Prostate gland (tissue), 2 donors: ENCODE measurements around the gene RTN4RL1. TPM values are rescaled to one million over a fixed set of nuclear protein-coding genes. Genes with fewer than 3 reads are reported as not detected.
A peak's percentile ranks its signal among the peaks of the same experiment; 100 is the strongest.

ENCODE experiments used
- DNase-seq: peaks from one replicate; pipeline ENCODE4 v3.0.0-alpha.2; 2019; ENCODE audit warnings: low spot score
- H3K27ac ChIP-seq, 2 donors: fragments of 200-600 bp; sonication (generic); 2 replicates each; pipeline ENCODE4 v1.5.1; 2017 to 2019
- H3K27me3 ChIP-seq: fragments of 200-600 bp; sonication (generic); replicated peaks from 2 replicates; pipeline ENCODE4 v1.5.1; 2019; ENCODE audit not compliant: insufficient read depth
- H3K36me3 ChIP-seq, 2 donors: fragments of 200-600 bp; sonication (generic); 1 replicate in 1 of 2; 2 replicates in 1 of 2; pipeline versions ENCODE4 v1.5.1 to v1.8.1; 2017 to 2019
- H3K4me1 ChIP-seq: fragments of 200-600 bp; sonication (generic); replicated peaks from 2 replicates; pipeline ENCODE4 v1.5.1; 2019
- H3K4me3 ChIP-seq, 2 donors: fragments of 200-600 bp; sonication (generic); 2 replicates each; pipeline ENCODE4 v1.5.1; 2017 to 2019
- H3K9me3 ChIP-seq: fragments of 200-600 bp; sonication (generic); 2 replicates; pipeline ENCODE4 v1.5.1; 2017
- CTCF ChIP-seq, 4 experiments: fragments of 200-600 bp in 2 of 4; fragments of 450-650 bp in 2 of 4; sonication (generic) in 2 of 4; IDR thresholded peaks; 1 replicate in 3 of 4; 2 replicates in 1 of 4; pipeline ENCODE4 v1.5.1; 2016 to 2019; ENCODE audit warnings: antibody characterized with exemption in 4 of 4, mild to moderate bottlenecking in 2 of 4, moderate library complexity in 2 of 4
- POLR2A ChIP-seq: fragments of 450-650 bp; IDR thresholded peaks from one replicate; pipeline ENCODE4 v1.6.1; 2016; ENCODE audit warnings: antibody characterized with exemption, mild to moderate bottlenecking
- POLR2AphosphoS5 ChIP-seq: sonication (generic); formaldehyde crosslinking; IDR thresholded peaks from one replicate; pipeline ENCODE4 v1.6.1; 2017; ENCODE audit warnings: antibody characterized with exemption
- WGBS: methylation state at CpG from one replicate; pipeline ENCODE4 v1.1.5; 2018; 5-methylcytosine and 5-hydroxymethylcytosine counted together
- intact Hi-C: fragments of 100-400 bp; cut with DNase I; formaldehyde crosslinking; loops from one replicate; pipeline ENCODE4 v1.14.2; 2022
- total RNA-seq, 2 donors: library from RNA; depleted of rRNA; stranded (reverse); fragments of >200 nt; gene quantifications; one replicate each; pipeline ENCODE4 v1.1.0, GENCODE V29; 2016

Gene RTN4RL1
- total RNA-seq, 2 donors from 2014 or later, result 8.3 to 21.5 TPM

DNA sequence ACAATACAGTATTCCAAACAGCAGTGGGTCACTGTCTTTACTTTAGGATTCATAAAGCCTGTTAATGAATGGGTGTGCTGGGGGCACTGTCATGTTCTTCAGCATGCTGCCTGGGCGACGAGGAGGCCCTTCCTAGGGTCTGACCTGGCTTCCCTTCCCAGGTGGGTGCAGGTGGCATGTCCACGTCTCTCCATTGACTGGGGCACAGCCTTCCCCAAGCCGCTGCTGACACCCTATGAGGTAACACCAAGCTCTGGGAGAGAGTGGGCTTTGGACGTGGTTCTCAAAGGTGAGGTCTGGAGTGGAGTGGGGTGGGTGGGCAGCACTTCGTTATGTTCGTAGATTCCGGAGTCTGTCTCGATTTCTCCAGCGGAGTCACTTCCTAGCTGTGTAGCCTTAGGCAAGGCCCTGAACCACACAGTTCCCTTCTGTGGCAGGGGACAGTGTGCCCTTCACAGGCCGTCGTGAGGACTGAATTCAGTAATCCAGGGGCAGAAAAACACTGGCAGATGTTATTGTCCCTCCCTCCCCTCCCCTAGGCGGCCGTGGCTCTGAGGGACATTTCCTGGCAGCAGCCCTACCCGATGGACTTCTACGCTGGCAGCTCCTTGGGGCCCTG is 15.9 kb upstream of the RTN4RL1 start:
- intact Hi-C loops, result loop anchor here (5.0 kb wide), 1 partner anchor 134 kb away; no protein-coding TSS in a partner anchor
- H3K9me3 ChIP-seq, result no peaks in the 10 kb centered on the region
- peak overlapping the region; percentile 66 to 68 for H3K4me3 ChIP-seq
- H3K27me3 ChIP-seq, result no peaks in the 10 kb centered on the region
- 53% methylated on average over 15 of the region's 16 CpGs for WGBS
- TF ChIP-seq POLR2AphosphoS5 (no peak), CTCF (IDR thresholded peaks at IDR 0.05) (no peak), POLR2A (no peak)
- peaks cover 8% of the 10 kb centered on the region for H3K4me1 ChIP-seq
- no peak for DNase-seq
- peak overlapping the region; percentile 86 to 89 for H3K27ac ChIP-seq
- peaks cover 0 to 1% of the 10 kb centered on the region in 2 donors for H3K36me3 ChIP-seq

DNA sequence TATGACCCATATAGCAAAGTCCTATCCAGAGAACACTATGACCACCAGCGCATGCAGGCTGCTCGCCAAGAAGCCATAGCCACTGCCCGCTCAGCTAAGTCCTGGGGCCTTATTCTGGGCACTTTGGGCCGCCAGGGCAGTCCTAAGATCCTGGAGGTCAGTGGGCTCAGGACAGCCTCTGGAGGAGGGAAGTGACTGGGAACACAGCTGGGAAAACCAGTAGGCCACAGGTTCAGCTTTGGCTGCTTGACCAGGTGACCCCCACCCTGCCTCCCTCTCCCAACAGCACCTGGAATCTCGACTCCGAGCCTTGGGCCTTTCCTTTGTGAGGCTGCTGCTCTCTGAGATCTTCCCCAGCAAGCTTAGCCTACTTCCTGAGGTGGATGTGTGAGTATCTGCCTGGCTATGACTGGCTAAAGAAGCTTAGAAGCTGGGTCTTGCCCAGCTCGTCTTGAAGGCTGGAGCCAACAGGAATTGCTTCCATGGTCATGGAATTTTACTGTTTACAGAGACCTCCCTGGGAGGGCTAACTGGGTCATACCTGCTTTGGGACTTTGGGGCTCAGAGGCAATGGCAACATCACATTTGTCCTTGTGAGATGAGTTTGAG is 15.2 kb upstream of the RTN4RL1 start:
- WGBS, result 90% methylated on average over 7 of the region's 7 CpGs
- no peaks in the 10 kb centered on the region for H3K9me3 ChIP-seq
- H3K27ac ChIP-seq, result peak overlapping the region in 1 of 2 donors; percentile 89
- H3K27me3 ChIP-seq, result no peaks in the 10 kb centered on the region
- intact Hi-C loops, result loop anchor here (5.0 kb wide), 1 partner anchor 133 kb away; no protein-coding TSS in a partner anchor
- peaks cover 8% of the 10 kb centered on the region for H3K4me1 ChIP-seq
- no peak overlapping the region for H3K4me3 ChIP-seq
- DNase-seq, result no peak
- no peak for TF ChIP-seq POLR2A
- TF ChIP-seq POLR2AphosphoS5, result no peak
- TF ChIP-seq CTCF (IDR thresholded peaks at IDR 0.05), result no peak
- peaks cover 0 to 4% of the 10 kb centered on the region in 2 donors for H3K36me3 ChIP-seq

- 80% methylated on average over 10 of the region's 10 CpGs for WGBS
- DNase-seq, result no peak
- TF ChIP-seq POLR2A (no peak), POLR2AphosphoS5 (no peak), CTCF (IDR thresholded peaks at IDR 0.05) (no peak)
- intact Hi-C loops, result no loop called here
- H3K4me3 ChIP-seq, result no peak overlapping the region
- H3K36me3 ChIP-seq, result peaks cover 0 to 13% of the 10 kb centered on the region in 2 donors
- H3K9me3 ChIP-seq, result no peaks in the 10 kb centered on the region
- no peak overlapping the region for H3K27ac ChIP-seq
- no peaks in the 10 kb centered on the region for H3K4me1 ChIP-seq
- no peaks in the 10 kb centered on the region for H3K27me3 ChIP-seq
These were observed 12.0 kb upstream of the RTN4RL1 start for GRCh38 chr17:2037155-2037554.

DNA sequence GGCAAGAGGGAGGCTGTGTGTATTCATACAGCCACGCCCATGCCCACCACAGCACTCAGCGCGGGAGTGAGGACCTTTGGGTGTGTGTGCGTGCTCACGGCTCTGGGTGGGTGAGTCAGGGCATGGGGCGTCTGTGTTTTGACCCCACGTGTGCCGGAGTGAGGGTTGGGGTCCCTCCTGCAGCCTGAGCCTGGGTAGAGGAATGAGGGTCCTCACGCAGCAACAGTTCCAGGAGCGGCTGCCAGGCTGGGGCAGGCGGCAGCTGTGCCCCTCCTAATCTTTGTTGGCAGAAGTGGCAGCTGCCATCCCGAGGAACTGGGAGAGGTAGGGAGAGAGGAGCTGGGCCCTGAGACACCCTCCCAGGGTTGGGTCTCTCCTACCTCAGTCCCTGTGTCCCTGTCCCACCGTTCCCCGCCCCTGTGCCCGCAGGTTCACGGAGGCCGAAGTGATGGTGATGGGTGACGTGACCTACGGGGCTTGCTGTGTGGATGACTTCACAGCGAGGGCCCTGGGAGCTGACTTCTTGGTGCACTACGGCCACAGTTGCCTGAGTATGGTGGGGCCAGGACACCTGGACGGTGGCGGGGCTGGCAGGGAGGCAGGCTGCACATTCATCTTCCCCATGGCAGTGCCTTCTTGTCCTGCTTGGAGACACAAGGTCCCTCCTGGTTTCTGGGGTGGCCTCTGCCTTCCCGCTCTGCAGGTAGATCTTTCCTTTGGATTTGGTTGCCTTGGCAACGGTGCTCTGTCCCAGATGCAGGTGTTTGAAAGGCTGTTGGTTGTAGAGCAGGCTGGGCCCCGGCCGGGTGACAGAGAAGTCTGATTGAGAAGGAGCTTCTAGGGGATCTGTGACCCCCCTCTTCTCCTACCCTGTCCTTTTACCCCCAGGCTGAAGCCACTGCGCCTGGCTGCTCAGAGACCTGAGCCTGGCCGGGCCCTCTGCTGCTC is 10.7 kb upstream of the RTN4RL1 start:
- intact Hi-C loops, result no loop called here
- Histone ChIP-seq H3K27me3 (no peaks in the 10 kb centered on the region), H3K36me3 (peaks cover 0 to 13% of the 10 kb centered on the region in 2 donors), H3K9me3 (no peaks in the 10 kb centered on the region), H3K27ac (no peak overlapping the region), H3K4me1 (no peaks in the 10 kb centered on the region), H3K4me3 (no peak overlapping the region)
- TF ChIP-seq POLR2AphosphoS5 (no peak), CTCF (IDR thresholded peaks at IDR 0.05) (no peak), POLR2A (no peak)
- 87% methylated on average over 29 of the region's 29 CpGs for WGBS
- no peak for DNase-seq
